SU-DHL-6 (cell line): ENCODE results near the gene CCDC68.
"Not testable (repeated sequence)": the region's sequence is repeated elsewhere in the genome, so short reads cannot be mapped to it uniquely, and the experiment has no call there.

ENCODE experiments used
- H2AFZ ChIP-seq: fragments of 200-600 bp; sonication (generic); 2 replicates; pipeline ENCODE4 v1.6.1; 2014; ENCODE audit warnings: low read depth, mild to moderate bottlenecking, moderate library complexity, mixed read lengths, antibody characterized with exemption, low read length; ENCODE audit not compliant: severe bottlenecking
- H3F3A ChIP-seq: fragments of 200-600 bp; shearing (Covaris generic); 2 replicates; pipeline ENCODE4 v1.6.0; 2016; ENCODE audit warnings: antibody characterized with exemption, mild to moderate bottlenecking; ENCODE audit not compliant: insufficient read depth
- H3K27ac ChIP-seq: fragments of 200-600 bp; sonication (generic); 2 replicates; pipeline ENCODE4 v1.5.1; 2016; ENCODE audit warnings: low read depth, mild to moderate bottlenecking, low read length, moderate library complexity, mixed read lengths
- H3K27me3 ChIP-seq: fragments of 200-600 bp; sonication (generic), shearing (Covaris generic); 2 replicates; pipeline ENCODE4 v1.6.0; 2014; ENCODE audit warnings: mild to moderate bottlenecking, low read length
- H3K36me3 ChIP-seq: fragments of 200-600 bp; sonication (generic); 2 replicates; pipeline ENCODE4 v1.6.1; 2014; ENCODE audit warnings: mild to moderate bottlenecking, low read length, mixed read lengths
- H3K4me2 ChIP-seq: fragments of 300-600, 200-600 bp; shearing (Covaris generic), sonication (generic); 2 replicates; pipeline ENCODE4 v1.6.0; 2014; ENCODE audit warnings: low read length, low read depth, mild to moderate bottlenecking; ENCODE audit not compliant: poor library complexity, severe bottlenecking
- H3K4me3 ChIP-seq: fragments of 200-600 bp; sonication (generic); 2 replicates; pipeline ENCODE4 v1.5.1; 2014; ENCODE audit warnings: antibody characterized with exemption, low read length, mild to moderate bottlenecking, mixed read lengths; ENCODE audit not compliant: insufficient read depth, poor library complexity, severe bottlenecking
- H3K79me2 ChIP-seq: fragments of 200-600 bp; sonication (generic); 2 replicates; pipeline ENCODE4 v1.6.1; 2014; ENCODE audit warnings: mild to moderate bottlenecking, low read length, moderate library complexity; ENCODE audit not compliant: insufficient read depth
- H3K9ac ChIP-seq: fragments of 200-600 bp; sonication (generic); 2 replicates; pipeline ENCODE4 v1.7.0; 2014; ENCODE audit warnings: mild to moderate bottlenecking, low read length
- H3K9me2 ChIP-seq: fragments of 200-600 bp; sonication (generic); replicated peaks from 2 replicates; pipeline ENCODE4 v1.6.1; 2014; ENCODE audit warnings: low read length; ENCODE audit not compliant: insufficient read depth
- H3K9me3 ChIP-seq: fragments of 200-600 bp; sonication (generic); 2 replicates; pipeline ENCODE4 v1.6.1; 2014; ENCODE audit warnings: low read length, mixed read lengths; ENCODE audit not compliant: insufficient read depth
- H4K20me1 ChIP-seq: fragments of 200-600 bp; sonication (generic); 2 replicates; pipeline ENCODE4 v1.6.1; 2014; ENCODE audit warnings: low read depth, mild to moderate bottlenecking, antibody characterized with exemption, low read length, moderate library complexity, mixed read lengths
- CTCF ChIP-seq: fragments of 200-600 bp; sonication (generic); IDR thresholded peaks from one replicate; pipeline ENCODE4 v1.5.1; 2017; ENCODE audit warnings: antibody characterized with exemption, mild to moderate bottlenecking, low read length, moderate library complexity; ENCODE audit not compliant: insufficient read depth, poor library complexity, severe bottlenecking
- EZH2phosphoT487 ChIP-seq: fragments of 200-600 bp; sonication (generic), shearing (Covaris generic); conservative IDR thresholded peaks from 2 replicates; pipeline ENCODE4 v1.6.1; 2018; ENCODE audit warnings: mild to moderate bottlenecking, antibody characterized with exemption, low read length, moderate library complexity, mixed read lengths

The CCDC68 gene

DNA sequence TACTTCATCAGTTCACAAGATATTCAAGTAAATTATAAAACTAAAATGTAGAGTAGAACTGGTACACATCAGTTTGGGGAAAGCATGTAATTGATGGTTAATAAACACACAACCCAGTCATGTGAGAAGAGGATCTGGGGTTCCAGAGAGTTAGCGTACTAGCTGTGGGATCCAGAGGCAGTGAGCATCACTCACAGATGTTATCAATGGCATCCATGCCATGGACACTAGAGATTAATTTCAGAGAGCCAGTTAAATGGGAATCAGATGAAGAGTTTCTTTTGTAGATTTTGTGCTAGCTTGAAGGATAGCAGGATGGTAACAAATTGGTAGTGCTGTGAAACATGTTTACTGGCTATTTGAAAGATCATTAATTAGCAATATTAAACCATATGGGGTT lies 21.8 kb upstream of the CCDC68 start:
- H3K9me3 ChIP-seq = no peaks in the 10 kb centered on the region
- no peak overlapping the region for H2AFZ ChIP-seq
- no peak overlapping the region for H3K4me2 ChIP-seq
- no peaks in the 10 kb centered on the region for H3K79me2 ChIP-seq
- H3K27me3 ChIP-seq = no peaks in the 10 kb centered on the region
- H3K36me3 ChIP-seq = no peaks in the 10 kb centered on the region
- no peak overlapping the region for H3K4me3 ChIP-seq
- no peaks in the 10 kb centered on the region for H4K20me1 ChIP-seq
- H3K27ac ChIP-seq = no peak overlapping the region
- no peaks in the 10 kb centered on the region for H3K9me2 ChIP-seq
- no peak overlapping the region for H3K9ac ChIP-seq
- no peaks in the 10 kb centered on the region for H3F3A ChIP-seq
- TF ChIP-seq EZH2phosphoT487 (no peak), CTCF (no peak)

- H2AFZ ChIP-seq = no peak overlapping the region
- H3K27ac ChIP-seq = no peak overlapping the region
- no peaks in the 10 kb centered on the region for H3K9me2 ChIP-seq
- no peak for TF ChIP-seq CTCF
- H3F3A ChIP-seq = no peaks in the 10 kb centered on the region
- no peaks in the 10 kb centered on the region for H3K36me3 ChIP-seq
- no peaks in the 10 kb centered on the region for H3K9me3 ChIP-seq
- H3K79me2 ChIP-seq = no peaks in the 10 kb centered on the region
- H3K27me3 ChIP-seq = no peaks in the 10 kb centered on the region
- H3K4me3 ChIP-seq = no peak overlapping the region
- no peaks in the 10 kb centered on the region for H4K20me1 ChIP-seq
- H3K9ac ChIP-seq = no peak overlapping the region
- no peak overlapping the region for H3K4me2 ChIP-seq
These were observed 16.3 kb upstream of the CCDC68 start for GRCh38 chr18:54975598-54975997.

DNA sequence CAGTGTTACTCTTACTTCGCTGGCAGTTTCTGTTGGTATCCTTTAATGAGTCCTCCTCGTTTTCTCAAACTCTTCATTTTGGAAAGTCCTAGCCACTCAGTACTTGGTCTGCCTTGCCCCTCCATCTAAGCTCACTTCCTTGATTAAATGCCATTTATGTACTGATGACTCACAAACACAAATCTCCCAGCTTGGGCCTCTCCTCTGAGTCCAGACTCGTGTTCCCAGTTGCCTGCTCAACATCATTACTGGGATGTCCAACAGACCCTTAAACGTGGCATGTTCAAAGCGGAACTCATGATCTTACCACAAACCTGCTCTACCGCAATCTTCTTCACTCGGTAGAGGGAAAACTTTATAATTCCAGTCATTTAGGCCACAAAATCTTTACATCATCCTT lies 13.8 kb upstream of the CCDC68 start:
- Histone ChIP-seq H3K36me3 (no peaks in the 10 kb centered on the region), H3K9me2 (no peaks in the 10 kb centered on the region)
- TF ChIP-seq CTCF = no peak
- TF ChIP-seq EZH2phosphoT487 = no peak

GRCh38 chr18:54968807-54969206 lies 9.5 kb upstream of the CCDC68 start:
- H3K79me2 ChIP-seq = no peaks in the 10 kb centered on the region
- no peaks in the 10 kb centered on the region for H3K9me3 ChIP-seq
- no peaks in the 10 kb centered on the region for H3K36me3 ChIP-seq
- H3K9ac ChIP-seq = no peak overlapping the region
- H3K4me2 ChIP-seq = no peak overlapping the region
- no peaks in the 10 kb centered on the region for H3F3A ChIP-seq
- no peaks in the 10 kb centered on the region for H3K9me2 ChIP-seq
- H2AFZ ChIP-seq = no peak overlapping the region
- no peaks in the 10 kb centered on the region for H3K27me3 ChIP-seq
- H3K27ac ChIP-seq = no peak overlapping the region
- no peaks in the 10 kb centered on the region for H4K20me1 ChIP-seq
- TF ChIP-seq EZH2phosphoT487 = no peak
- no peak for TF ChIP-seq CTCF
- no peak overlapping the region for H3K4me3 ChIP-seq

More for the DNA sequence above, 13.8 kb upstream of the CCDC68 start:
- no peaks in the 10 kb centered on the region for H3K9me3 ChIP-seq
- H3K9ac ChIP-seq = no peak overlapping the region
- no peaks in the 10 kb centered on the region for H3F3A ChIP-seq
- H3K27me3 ChIP-seq = no peaks in the 10 kb centered on the region
- no peak overlapping the region for H3K4me2 ChIP-seq
- no peak overlapping the region for H3K4me3 ChIP-seq
- H3K27ac ChIP-seq = no peak overlapping the region
- H2AFZ ChIP-seq = no peak overlapping the region
- H3K79me2 ChIP-seq = no peaks in the 10 kb centered on the region
- H4K20me1 ChIP-seq = no peaks in the 10 kb centered on the region

GRCh38 chr18:54968237-54968636 lies 9.0 kb upstream of the CCDC68 start:
- H3K36me3 ChIP-seq, H3K79me2 ChIP-seq, H3K9ac ChIP-seq, H3K27me3 ChIP-seq, H3K9me3 ChIP-seq, H3K4me2 ChIP-seq, H3F3A ChIP-seq, H3K27ac ChIP-seq, H2AFZ ChIP-seq, H3K9me2 ChIP-seq, H4K20me1 ChIP-seq, H3K4me3 ChIP-seq: not testable (repeated sequence)
